ENCODE measurements around the gene NFRKB.
A peak's percentile ranks its signal among the peaks of the same experiment; 100 is the strongest.

NFRKB gene

GRCh38 chr11:129895126-129896041 lies at the start of gene NFRKB:
TSS of gene NFRKB (minus strand) at chr11:129895578. CDS start at chr11:129892849, 2,729 bp downstream.
- DNase-seq: peak; percentile 85 to 99

GRCh38 chr11:129944696-129945095 lies 49.3 kb upstream of the NFRKB start:
- no peak for DNase-seq

- no peak for DNase-seq
These were observed 47.7 kb upstream of the NFRKB start for GRCh38 chr11:129943036-129943435.

- no peak for DNase-seq
These were observed 44.1 kb upstream of the NFRKB start for GRCh38 chr11:129939510-129939909.

- DNase-seq: no peak
These were observed 43.4 kb upstream of the NFRKB start for GRCh38 chr11:129938764-129939163.

- peak; percentile 31 to 58 for DNase-seq
These were observed 42.3 kb upstream of the NFRKB start for GRCh38 chr11:129937592-129938238.

- DNase-seq: peak in 1 of 2 experiments; percentile 67
These were observed 40.3 kb upstream of the NFRKB start for GRCh38 chr11:129935723-129936122.

- no peak for DNase-seq
These were observed 38.5 kb upstream of the NFRKB start for GRCh38 chr11:129933891-129934290.

GRCh38 chr11:129933262-129933661 lies 37.9 kb upstream of the NFRKB start:
- DNase-seq: no peak

- DNase-seq: no peak
These were observed 37.1 kb upstream of the NFRKB start for GRCh38 chr11:129932381-129933067.

- DNase-seq: no peak
These were observed 35.4 kb upstream of the NFRKB start for GRCh38 chr11:129930743-129931142.

GRCh38 chr11:129930296-129930695 lies 34.9 kb upstream of the NFRKB start:
- DNase-seq: no peak

GRCh38 chr11:129929721-129930120 lies 34.3 kb upstream of the NFRKB start:
- no peak for DNase-seq

GRCh38 chr11:129928923-129929692 lies 33.7 kb upstream of the NFRKB start:
- no peak for DNase-seq

- DNase-seq: no peak
These were observed 27.3 kb upstream of the NFRKB start for GRCh38 chr11:129922674-129923073.

GRCh38 chr11:129918361-129918760 lies 23.0 kb upstream of the NFRKB start:
- DNase-seq: no peak

- no peak for DNase-seq
These were observed 21.9 kb upstream of the NFRKB start for GRCh38 chr11:129917231-129917630.

- no peak for DNase-seq
These were observed 15.9 kb upstream of the NFRKB start for GRCh38 chr11:129911298-129911697.

GRCh38 chr11:129910360-129910759 lies 15.0 kb upstream of the NFRKB start:
- DNase-seq: no peak

GRCh38 chr11:129905402-129905801 lies 10.0 kb upstream of the NFRKB start:
- no peak for DNase-seq

GRCh38 chr11:129896062-129896461 lies 684 bp upstream of the NFRKB start:
- peak in 1 of 2 experiments; percentile 60 for DNase-seq

GRCh38 chr11:129894278-129895125 lies 876 bp downstream of the NFRKB start:
- DNase-seq: no peak

Measured in NCI-H526 (cell line).